Cardiac muscle cell (in vitro differentiated cells and primary cell): ENCODE measurements around the gene NDUFAF8. TPM values are rescaled to one million over a fixed set of nuclear protein-coding genes. Genes with fewer than 3 reads are reported as not detected.

Source experiments
- DNase-seq, 2 donors: peaks; one replicate each; pipeline versions ENCODE4 v3.0.0 to v3.0.0-alpha.2; 2010 to 2017; ENCODE audit warnings: low read depth in 1 of 2, low spot score in 1 of 2
- H3K27ac ChIP-seq: fragments of 200-600 bp; sonication (generic); 2 replicates; pipeline ENCODE4 v1.5.1; 2016
- H3K27me3 ChIP-seq: fragments of 200-600 bp; sonication (generic); 2 replicates; pipeline ENCODE4 v1.6.0; 2016; ENCODE audit warnings: control low read depth
- H3K36me3 ChIP-seq: fragments of 200-600 bp; sonication (generic); 2 replicates; pipeline ENCODE4 v1.5.1; 2016; ENCODE audit warnings: control low read depth
- H3K4me1 ChIP-seq: fragments of 200-600 bp; sonication (generic); 2 replicates; pipeline ENCODE4 v1.8.1; 2017; ENCODE audit warnings: low read depth, mild to moderate bottlenecking, mixed run types
- H3K4me3 ChIP-seq: fragments of 200-600 bp; sonication (generic); 2 replicates; pipeline ENCODE4 v1.5.1; 2016; ENCODE audit warnings: mild to moderate bottlenecking
- H3K9me3 ChIP-seq: fragments of 200-600 bp; sonication (generic); 2 replicates; pipeline ENCODE4 v1.5.1; 2017; ENCODE audit warnings: low read depth, mild to moderate bottlenecking, control low read depth
- CTCF ChIP-seq: IDR thresholded peaks from 2 replicates; pipeline ENCODE4 v1.5.1; 2012; ENCODE audit warnings: low read depth, mild to moderate bottlenecking, low read length
- polyA plus RNA-seq: library from polyadenylated mRNA; unstranded; fragments of >200 nt; fragmentation: Nextera tagmentation; extraction: Ambion mirVana; gene quantifications from 2 replicates; pipeline ENCODE4 v1.2.1, GENCODE V29; 2016
- total RNA-seq: library from RNA; depleted of rRNA; stranded (reverse); fragments of >200 nt; gene quantifications from 2 replicates; pipeline ENCODE4 v1.2.3, GENCODE V29; 2016

Gene NDUFAF8
- total and polyA plus RNA-seq, 2 experiments from 2014 or later, result 52.3 to 142 TPM

GRCh38 chr17:81195941-81196495 lies 43.1 kb upstream of the NDUFAF8 start:
- Histone ChIP-seq H3K4me3 (no peak overlapping the region), H3K9me3 (no peaks in the 10 kb centered on the region), H3K36me3 (no peaks in the 10 kb centered on the region), H3K4me1 (no peaks in the 10 kb centered on the region), H3K27me3 (no peaks in the 10 kb centered on the region), H3K27ac (no peak overlapping the region)
- no peak for DNase-seq
- TF ChIP-seq CTCF, result no peak

GRCh38 chr17:81196505-81197408 lies 42.4 kb upstream of the NDUFAF8 start:
- Histone ChIP-seq H3K27ac (no peak overlapping the region), H3K4me1 (no peaks in the 10 kb centered on the region), H3K9me3 (no peaks in the 10 kb centered on the region), H3K36me3 (no peaks in the 10 kb centered on the region), H3K27me3 (no peaks in the 10 kb centered on the region), H3K4me3 (no peak overlapping the region)
- no peak for DNase-seq
- TF ChIP-seq CTCF, result no peak

- H3K27ac ChIP-seq, result no peak overlapping the region
- no peaks in the 10 kb centered on the region for H3K36me3 ChIP-seq
- no peaks in the 10 kb centered on the region for H3K9me3 ChIP-seq
- H3K27me3 ChIP-seq, result no peaks in the 10 kb centered on the region
- no peak for DNase-seq
- no peaks in the 10 kb centered on the region for H3K4me1 ChIP-seq
- no peak for TF ChIP-seq CTCF
- H3K4me3 ChIP-seq, result no peak overlapping the region
Measured at GRCh38 chr17:81197409-81197795, 41.7 kb upstream of the NDUFAF8 start.

GRCh38 chr17:81197831-81198490 lies 41.2 kb upstream of the NDUFAF8 start:
- Histone ChIP-seq H3K9me3 (no peaks in the 10 kb centered on the region), H3K4me1 (no peaks in the 10 kb centered on the region), H3K27ac (no peak overlapping the region), H3K36me3 (no peaks in the 10 kb centered on the region), H3K27me3 (no peaks in the 10 kb centered on the region), H3K4me3 (no peak overlapping the region)
- no peak for TF ChIP-seq CTCF
- no peak for DNase-seq

- no peak for TF ChIP-seq CTCF
- no peaks in the 10 kb centered on the region for H3K4me1 ChIP-seq
- H3K27me3 ChIP-seq, result no peaks in the 10 kb centered on the region
- DNase-seq, result no peak
- H3K27ac ChIP-seq, result no peak overlapping the region
- H3K9me3 ChIP-seq, result no peaks in the 10 kb centered on the region
- H3K4me3 ChIP-seq, result no peak overlapping the region
- no peaks in the 10 kb centered on the region for H3K36me3 ChIP-seq
Measured at GRCh38 chr17:81198826-81199481, 40.2 kb upstream of the NDUFAF8 start.
